HepG2 (cell line): Measurements from ENCODE around the gene RBM12. TPM values are rescaled to one million over a fixed set of nuclear protein-coding genes. Genes with fewer than 3 reads are reported as not detected.

Source experiments
- CTCF ChIP-seq: sonication (generic); formaldehyde crosslinking; IDR thresholded peaks from 2 replicates; pipeline ENCODE4 v1.5.0; 2020; ENCODE audit warnings: mild to moderate bottlenecking, missing genetic modification reagents, moderate library complexity
- DBP ChIP-seq: sonication (generic); formaldehyde crosslinking; IDR thresholded peaks from 2 replicates; pipeline ENCODE4 v1.4.0; 2020; ENCODE audit warnings: missing genetic modification reagents; ENCODE audit errors: not compliant biosample characterization
- FOXP4 ChIP-seq: sonication (generic); formaldehyde crosslinking; IDR thresholded peaks from 2 replicates; pipeline ENCODE4 v1.4.0; 2020; ENCODE audit warnings: missing genetic modification reagents
- IRF9 ChIP-seq: sonication (generic); formaldehyde crosslinking; IDR thresholded peaks from 2 replicates; pipeline ENCODE4 v1.8.0; 2022; ENCODE audit warnings: missing genetic modification reagents, mild to moderate bottlenecking, borderline replicate concordance
- MXD1 ChIP-seq: sonication (generic); formaldehyde crosslinking; IDR thresholded peaks from 2 replicates; pipeline ENCODE4 v1.4.0; 2020; ENCODE audit warnings: mild to moderate bottlenecking, missing genetic modification reagents
- NR3C1 ChIP-seq: sonication (generic); formaldehyde crosslinking; IDR thresholded peaks from 2 replicates; pipeline ENCODE4 v1.4.0; 2020; ENCODE audit warnings: missing genetic modification reagents
- THRA ChIP-seq: sonication (generic); formaldehyde crosslinking; IDR thresholded peaks from 2 replicates; pipeline ENCODE4 v1.4.0; 2020; ENCODE audit warnings: missing genetic modification reagents, borderline replicate concordance
- TRAFD1 ChIP-seq: sonication (generic); formaldehyde crosslinking; IDR thresholded peaks from 2 replicates; pipeline ENCODE4 v1.5.1; 2020; ENCODE audit warnings: missing genetic modification reagents, mild to moderate bottlenecking, borderline replicate concordance
- ZBTB10 ChIP-seq: sonication (generic); formaldehyde crosslinking; IDR thresholded peaks from 2 replicates; pipeline ENCODE4 v1.4.0; 2020; ENCODE audit warnings: missing genetic modification reagents, borderline replicate concordance
- ZNF678 ChIP-seq: sonication (generic); formaldehyde crosslinking; IDR thresholded peaks from 2 replicates; pipeline ENCODE4 v1.4.0; 2020; ENCODE audit warnings: mild to moderate bottlenecking, missing genetic modification reagents
- ZNF737 ChIP-seq: sonication (generic); formaldehyde crosslinking; IDR thresholded peaks from 2 replicates; pipeline ENCODE4 v1.5.0; 2020; ENCODE audit warnings: missing genetic modification reagents, mild to moderate bottlenecking, borderline replicate concordance
- ZNF775 ChIP-seq: sonication (generic); formaldehyde crosslinking; IDR thresholded peaks from 2 replicates; pipeline ENCODE4 v1.4.0; 2020; ENCODE audit warnings: missing genetic modification reagents, mild to moderate bottlenecking, moderate library complexity, borderline replicate concordance
- polyA plus RNA-seq, 8 experiments: library from polyadenylated mRNA; depleted of rRNA in 3 of 8; stranded (reverse) in 7 of 8; unstranded in 1 of 8; fragments of >200 nt; fragmentation: Illumina TruSeq in 4 of 8; extraction: Trizol in 4 of 8; gene quantifications; 2 replicates each; pipeline versions ENCODE4 v1.2.1 to v1.2.3, GENCODE V29; 2011 to 2016; ENCODE audit warnings: low read depth in 4 of 8, missing spikeins in 1 of 8, mixed read lengths in 1 of 8; ENCODE audit not compliant: insufficient read depth in 1 of 8
- total RNA-seq, 5 experiments: library from RNA; depleted of rRNA; stranded (reverse); fragments of >200 nt; fragmentation: Illumina TruSeq; extraction: Trizol; gene quantifications; 2 replicates each; pipeline ENCODE4 v1.2.3, GENCODE V29; 2016; ENCODE audit warnings: low read depth in 1 of 5

RBM12 gene
- total and polyA plus RNA-seq, 2 of the 13 experiments (the other 11 are each of a cell fraction or from before 2014, with no cell fraction given), result 97.9 to 104 TPM

- peak; percentile 83 for TF ChIP-seq CTCF (CRISPR knock-in tag)
- TF ChIP-seq ZNF737 (CRISPR knock-in tag), result no peak
- peak; percentile 42 for TF ChIP-seq DBP (CRISPR knock-in tag)
- TF ChIP-seq FOXP4 (CRISPR knock-in tag), result peak; percentile 72
- TF ChIP-seq TRAFD1 (CRISPR knock-in tag), result peak; percentile 95
- TF ChIP-seq MXD1 (CRISPR knock-in tag), result no peak; the same call in none of the 2 replicates
- TF ChIP-seq NR3C1 (CRISPR knock-in tag), result no peak
- TF ChIP-seq ZNF678 (CRISPR knock-in tag), result 0 out of 2 replicates have a peak, but pooled peaks have one; percentile 73
- TF ChIP-seq THRA (CRISPR knock-in tag), result no peak; the same call in 1 of the 2 replicates
- TF ChIP-seq ZBTB10 (CRISPR knock-in tag), result no peak
- TF ChIP-seq IRF9 (CRISPR knock-in tag), result no peak; the same call in 1 of the 2 replicates
- no peak for TF ChIP-seq ZNF775 (CRISPR knock-in tag)
These were observed 47.1 kb downstream of the RBM12 start (continued) for GRCh38 chr20:35617397-35618262.
